HG03280 (cell line): ENCODE data around the gene SNX21.
"Not testable (repeated sequence)": the region's sequence is repeated elsewhere in the genome, so short reads cannot be mapped to it uniquely, and the experiment has no call there.

Experiments used
- ATAC-seq: cut with Tn5 transposase; IDR thresholded peaks from one replicate; pipeline ENCODE4 v1.9.1; 2021; ENCODE audit warnings: mild to moderate bottlenecking, moderate library complexity; ENCODE audit not compliant: unreplicated experiment

The SNX21 gene

GRCh38 chr20:45822857-45823256 lies 10.7 kb upstream of the SNX21 start:
- ATAC-seq = no peak

GRCh38 chr20:45823949-45824835 lies 9.4 kb upstream of the SNX21 start:
- ATAC-seq = no peak

- ATAC-seq = no peak
Measured at GRCh38 chr20:45826381-45827019, 7.1 kb upstream of the SNX21 start.

- ATAC-seq = no peak
Measured at GRCh38 chr20:45827030-45827652, 6.5 kb upstream of the SNX21 start, which contains the start of gene TNNC2. Gene TNNC2, minus strand, starts transcription at chr20:45827312. Its CDS starts 64 bp downstream, at chr20:45827248.

- no peak for ATAC-seq
Measured at GRCh38 chr20:45827712-45828111, 5.9 kb upstream of the SNX21 start.

- no peak for ATAC-seq
Measured at GRCh38 chr20:45828589-45828988, 5.0 kb upstream of the SNX21 start.

- not testable (repeated sequence) for ATAC-seq
Measured at GRCh38 chr20:45829673-45830106, 3.9 kb upstream of the SNX21 start.

GRCh38 chr20:45832619-45833018 lies 980 bp upstream of the SNX21 start:
- ATAC-seq = no peak

GRCh38 chr20:45833883-45834796 lies 541 bp downstream of the SNX21 start:
- ATAC-seq = peak; percentile 59

- ATAC-seq = no peak
Measured at GRCh38 chr20:45834797-45835161, 1.2 kb downstream of the SNX21 start.

- ATAC-seq = no peak
Measured at GRCh38 chr20:45835329-45835765, 1.7 kb downstream of the SNX21 start.

- no peak for ATAC-seq
Measured at GRCh38 chr20:45835825-45836224, 2.2 kb downstream of the SNX21 start.

GRCh38 chr20:45836841-45837240 lies 3.2 kb downstream of the SNX21 start:
- ATAC-seq = no peak

GRCh38 chr20:45840700-45841198 lies 7.2 kb downstream of the SNX21 start:
- ATAC-seq = no peak

- no peak for ATAC-seq
Measured at GRCh38 chr20:45841407-45842129, 8.0 kb downstream of the SNX21 start.

GRCh38 chr20:45842169-45842812 lies 8.7 kb downstream of the SNX21 start:
- ATAC-seq = no peak

- no peak for ATAC-seq
Measured at GRCh38 chr20:45843506-45843905, 9.9 kb downstream of the SNX21 start.

- ATAC-seq = no peak
Measured at GRCh38 chr20:45845452-45845851, 11.9 kb downstream of the SNX21 start.

GRCh38 chr20:45848421-45848820 lies 14.8 kb downstream of the SNX21 start:
- no peak for ATAC-seq
